WTC11 (cell line): Measurements from ENCODE around the gene RECK. TPM values are rescaled to one million over a fixed set of nuclear protein-coding genes. Genes with fewer than 3 reads are reported as not detected.

Source experiments
- ATAC-seq: fragments of 200-7000 bp; cut with Tn5 transposase; 2 replicates; pipeline ENCODE4 v1.10.0; 2021; ENCODE audit warnings: mild to moderate bottlenecking, moderate library complexity
- CTCF ChIA-PET: fragments of 300-600 bp; sonication (Branson Sonifier 250); formaldehyde crosslinking; loops from one replicate; lab custom pipeline; 2021; ENCODE audit warnings: antibody characterized with exemption; lab: Charles Lee
- POLR2A ChIA-PET: fragments of 350-600 bp; sonication (Branson Sonifier 250); formaldehyde crosslinking; loops from one replicate; lab custom pipeline; 2021; ENCODE audit warnings: antibody characterized with exemption; lab: Charles Lee
- DNase-seq: peaks from one replicate; pipeline ENCODE4 v3.0.0; 2021; ENCODE audit warnings: low spot score
- H3K27ac Mint-ChIP-seq: 2 replicates; pipeline ENCODE4 v1.8.0; 2021; ENCODE audit warnings: mixed read lengths
- H3K27me3 Mint-ChIP-seq: 2 replicates; pipeline ENCODE4 v1.8.0; 2021; ENCODE audit warnings: low read depth, mild to moderate bottlenecking, moderate library complexity, mixed read lengths
- H3K36me3 Mint-ChIP-seq: 2 replicates; pipeline ENCODE4 v1.8.0; 2021; ENCODE audit warnings: mixed read lengths
- H3K4me1 Mint-ChIP-seq: 2 replicates; pipeline ENCODE4 v1.8.0; 2022; ENCODE audit warnings: mixed read lengths
- H3K4me3 Mint-ChIP-seq: 2 replicates; pipeline ENCODE4 v1.8.0; 2021; ENCODE audit warnings: mild to moderate bottlenecking, moderate library complexity, mixed read lengths
- H3K9me3 Mint-ChIP-seq: 2 replicates; pipeline ENCODE4 v1.8.0; 2021; ENCODE audit warnings: mixed read lengths
- KAT7 ChIP-seq: sonication (generic); formaldehyde crosslinking; IDR thresholded peaks from 2 replicates; pipeline ENCODE4 v1.8.1; 2023; ENCODE audit warnings: missing genetic modification reagents, mild to moderate bottlenecking, borderline replicate concordance
- OVOL2 ChIP-seq: fragments of 250-450 bp; sonication (Bioruptor Pico); IDR thresholded peaks from 2 replicates; pipeline ENCODE4 v1.9.0; 2021; ENCODE audit warnings: mild to moderate bottlenecking, borderline replicate concordance
- PRRX2 ChIP-seq: fragments of 250-450 bp; sonication (Bioruptor Pico); IDR thresholded peaks from 2 replicates; pipeline ENCODE4 v1.8.0; 2021; ENCODE audit warnings: mild to moderate bottlenecking
- RELA ChIP-seq: sonication (generic); formaldehyde crosslinking; IDR thresholded peaks from 2 replicates; pipeline ENCODE4 v1.8.1; 2022; ENCODE audit warnings: missing genetic modification reagents, mild to moderate bottlenecking, borderline replicate concordance
- SMAD4 ChIP-seq: sonication (generic); formaldehyde crosslinking; IDR thresholded peaks from 2 replicates; pipeline ENCODE4 v1.8.0; 2022; ENCODE audit warnings: mild to moderate bottlenecking, missing genetic modification reagents
- SP1 ChIP-seq: sonication (generic); formaldehyde crosslinking; conservative IDR thresholded peaks from 2 replicates; pipeline ENCODE4 v1.8.1; 2022; ENCODE audit warnings: missing genetic modification reagents
- TCF7 ChIP-seq: sonication (generic); formaldehyde crosslinking; IDR thresholded peaks from 2 replicates; pipeline ENCODE4 v1.8.0; 2022; ENCODE audit warnings: mild to moderate bottlenecking, low read depth, missing genetic modification reagents, moderate library complexity
- TP53 ChIP-seq: sonication (generic); formaldehyde crosslinking; IDR thresholded peaks from 2 replicates; pipeline ENCODE4 v1.8.1; 2023; ENCODE audit warnings: mild to moderate bottlenecking, missing genetic modification reagents
- ZNF317 ChIP-seq: sonication (generic); formaldehyde crosslinking; IDR thresholded peaks from 2 replicates; pipeline ENCODE4 v1.8.1; 2023; ENCODE audit warnings: low read depth, mild to moderate bottlenecking, moderate library complexity, missing genetic modification reagents, borderline replicate concordance
- total RNA-seq: library from RNA; stranded (reverse); gene quantifications from 3 replicates; pipeline ENCODE4 v1.2.3, GENCODE V29; 2021
- TF ChIP-seq, protein P1 (sequence below): fragments of 250-450 bp; sonication (Bioruptor Pico); IDR thresholded peaks from 2 replicates; pipeline ENCODE4 v1.9.0; 2021; ENCODE audit warnings: moderate library complexity, mild to moderate bottlenecking, inconsistent platforms, borderline replicate concordance
- TF ChIP-seq, protein P2 (sequence below): sonication (generic); formaldehyde crosslinking; IDR thresholded peaks from 2 replicates; pipeline ENCODE4 v1.8.1; 2023; ENCODE audit warnings: mild to moderate bottlenecking, moderate library complexity, missing genetic modification reagents
- TF ChIP-seq, protein P3 (sequence below): sonication (generic); formaldehyde crosslinking; conservative IDR thresholded peaks from 2 replicates; pipeline ENCODE4 v1.8.1; 2022; ENCODE audit warnings: mild to moderate bottlenecking, missing genetic modification reagents
- TF ChIP-seq, protein P4 (sequence below): sonication (generic); formaldehyde crosslinking; IDR thresholded peaks from 2 replicates; pipeline ENCODE4 v1.8.0; 2023; ENCODE audit warnings: missing genetic modification reagents, mild to moderate bottlenecking, borderline replicate concordance
- TF ChIP-seq, protein P5 (sequence below): sonication (generic); formaldehyde crosslinking; IDR thresholded peaks from 2 replicates; pipeline ENCODE4 v1.8.1; 2022; ENCODE audit warnings: low read depth, mild to moderate bottlenecking, moderate library complexity, missing genetic modification reagents, borderline replicate concordance
- TF ChIP-seq, protein P6 (sequence below): sonication (generic); formaldehyde crosslinking; IDR thresholded peaks from 2 replicates; pipeline ENCODE4 v1.8.0; 2023; ENCODE audit warnings: missing genetic modification reagents
- TF ChIP-seq, protein P7 (sequence below): sonication (generic); formaldehyde crosslinking; IDR thresholded peaks from 2 replicates; pipeline ENCODE4 v1.8.0; 2022; ENCODE audit warnings: missing genetic modification reagents
- TF ChIP-seq, protein P8 (sequence below): sonication (generic); formaldehyde crosslinking; IDR thresholded peaks from 2 replicates; pipeline ENCODE4 v1.8.1; 2022; ENCODE audit warnings: mild to moderate bottlenecking, missing genetic modification reagents, moderate library complexity, borderline replicate concordance

Gene RECK
- total RNA-seq, 1 experiment from 2014 or later = 11.2 TPM

DNA sequence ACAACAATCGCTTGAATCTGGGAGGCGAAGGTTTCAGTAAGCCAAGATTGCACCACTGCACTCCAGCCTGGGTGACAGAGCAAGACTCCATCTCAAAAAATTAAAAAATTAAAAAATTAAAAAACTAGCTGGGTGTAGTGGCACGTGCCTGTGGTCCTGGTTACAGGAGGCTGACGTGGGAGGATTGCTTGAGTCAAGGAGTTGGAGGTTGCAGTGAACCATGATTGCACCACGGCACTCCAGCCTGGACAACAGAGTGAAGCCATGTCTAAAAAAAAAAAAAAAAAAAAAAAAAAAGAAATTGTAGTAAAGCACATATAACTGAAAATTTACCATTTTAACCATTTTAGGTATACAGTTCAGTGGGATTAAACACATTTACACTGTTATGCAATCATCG, 119.4 kb downstream of the RECK start:
- TF ChIP-seq, protein P1, sequence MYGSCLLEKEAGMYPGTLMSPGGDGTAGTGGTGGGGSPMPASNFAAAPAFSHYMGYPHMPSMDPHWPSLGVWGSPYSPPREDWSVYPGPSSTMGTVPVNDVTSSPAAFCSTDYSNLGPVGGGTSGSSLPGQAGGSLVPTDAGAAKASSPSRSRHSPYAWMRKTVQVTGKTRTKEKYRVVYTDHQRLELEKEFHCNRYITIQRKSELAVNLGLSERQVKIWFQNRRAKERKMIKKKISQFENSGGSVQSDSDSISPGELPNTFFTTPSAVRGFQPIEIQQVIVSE (CRISPR knock-in tag) = no peak
- no peak for TF ChIP-seq SP1
- no peak for TF ChIP-seq ZNF317 (CRISPR knock-in tag)
- TF ChIP-seq, protein P2, sequence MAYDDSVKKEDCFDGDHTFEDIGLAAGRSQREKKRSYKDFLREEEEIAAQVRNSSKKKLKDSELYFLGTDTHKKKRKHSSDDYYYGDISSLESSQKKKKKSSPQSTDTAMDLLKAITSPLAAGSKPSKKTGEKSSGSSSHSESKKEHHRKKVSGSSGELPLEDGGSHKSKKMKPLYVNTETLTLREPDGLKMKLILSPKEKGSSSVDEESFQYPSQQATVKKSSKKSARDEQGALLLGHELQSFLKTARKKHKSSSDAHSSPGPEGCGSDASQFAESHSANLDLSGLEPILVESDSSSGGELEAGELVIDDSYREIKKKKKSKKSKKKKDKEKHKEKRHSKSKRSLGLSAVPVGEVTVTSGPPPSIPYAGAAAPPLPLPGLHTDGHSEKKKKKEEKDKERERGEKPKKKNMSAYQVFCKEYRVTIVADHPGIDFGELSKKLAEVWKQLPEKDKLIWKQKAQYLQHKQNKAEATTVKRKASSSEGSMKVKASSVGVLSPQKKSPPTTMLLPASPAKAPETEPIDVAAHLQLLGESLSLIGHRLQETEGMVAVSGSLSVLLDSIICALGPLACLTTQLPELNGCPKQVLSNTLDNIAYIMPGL (CRISPR knock-in tag) = no peak
- no peak for TF ChIP-seq TCF7 (CRISPR knock-in tag)
- TF ChIP-seq, protein P3, sequence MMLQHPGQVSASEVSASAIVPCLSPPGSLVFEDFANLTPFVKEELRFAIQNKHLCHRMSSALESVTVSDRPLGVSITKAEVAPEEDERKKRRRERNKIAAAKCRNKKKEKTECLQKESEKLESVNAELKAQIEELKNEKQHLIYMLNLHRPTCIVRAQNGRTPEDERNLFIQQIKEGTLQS (CRISPR knock-in tag) = no peak
- TF ChIP-seq, protein P4, sequence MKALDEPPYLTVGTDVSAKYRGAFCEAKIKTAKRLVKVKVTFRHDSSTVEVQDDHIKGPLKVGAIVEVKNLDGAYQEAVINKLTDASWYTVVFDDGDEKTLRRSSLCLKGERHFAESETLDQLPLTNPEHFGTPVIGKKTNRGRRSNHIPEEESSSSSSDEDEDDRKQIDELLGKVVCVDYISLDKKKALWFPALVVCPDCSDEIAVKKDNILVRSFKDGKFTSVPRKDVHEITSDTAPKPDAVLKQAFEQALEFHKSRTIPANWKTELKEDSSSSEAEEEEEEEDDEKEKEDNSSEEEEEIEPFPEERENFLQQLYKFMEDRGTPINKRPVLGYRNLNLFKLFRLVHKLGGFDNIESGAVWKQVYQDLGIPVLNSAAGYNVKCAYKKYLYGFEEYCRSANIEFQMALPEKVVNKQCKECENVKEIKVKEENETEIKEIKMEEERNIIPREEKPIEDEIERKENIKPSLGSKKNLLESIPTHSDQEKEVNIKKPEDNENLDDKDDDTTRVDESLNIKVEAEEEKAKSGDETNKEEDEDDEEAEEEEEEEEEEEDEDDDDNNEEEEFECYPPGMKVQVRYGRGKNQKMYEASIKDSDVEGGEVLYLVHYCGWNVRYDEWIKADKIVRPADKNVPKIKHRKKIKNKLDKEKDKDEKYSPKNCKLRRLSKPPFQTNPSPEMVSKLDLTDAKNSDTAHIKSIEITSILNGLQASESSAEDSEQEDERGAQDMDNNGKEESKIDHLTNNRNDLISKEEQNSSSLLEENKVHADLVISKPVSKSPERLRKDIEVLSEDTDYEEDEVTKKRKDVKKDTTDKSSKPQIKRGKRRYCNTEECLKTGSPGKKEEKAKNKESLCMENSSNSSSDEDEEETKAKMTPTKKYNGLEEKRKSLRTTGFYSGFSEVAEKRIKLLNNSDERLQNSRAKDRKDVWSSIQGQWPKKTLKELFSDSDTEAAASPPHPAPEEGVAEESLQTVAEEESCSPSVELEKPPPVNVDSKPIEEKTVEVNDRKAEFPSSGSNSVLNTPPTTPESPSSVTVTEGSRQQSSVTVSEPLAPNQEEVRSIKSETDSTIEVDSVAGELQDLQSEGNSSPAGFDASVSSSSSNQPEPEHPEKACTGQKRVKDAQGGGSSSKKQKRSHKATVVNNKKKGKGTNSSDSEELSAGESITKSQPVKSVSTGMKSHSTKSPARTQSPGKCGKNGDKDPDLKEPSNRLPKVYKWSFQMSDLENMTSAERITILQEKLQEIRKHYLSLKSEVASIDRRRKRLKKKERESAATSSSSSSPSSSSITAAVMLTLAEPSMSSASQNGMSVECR (CRISPR knock-in tag) = no peak
- TF ChIP-seq, protein P5, sequence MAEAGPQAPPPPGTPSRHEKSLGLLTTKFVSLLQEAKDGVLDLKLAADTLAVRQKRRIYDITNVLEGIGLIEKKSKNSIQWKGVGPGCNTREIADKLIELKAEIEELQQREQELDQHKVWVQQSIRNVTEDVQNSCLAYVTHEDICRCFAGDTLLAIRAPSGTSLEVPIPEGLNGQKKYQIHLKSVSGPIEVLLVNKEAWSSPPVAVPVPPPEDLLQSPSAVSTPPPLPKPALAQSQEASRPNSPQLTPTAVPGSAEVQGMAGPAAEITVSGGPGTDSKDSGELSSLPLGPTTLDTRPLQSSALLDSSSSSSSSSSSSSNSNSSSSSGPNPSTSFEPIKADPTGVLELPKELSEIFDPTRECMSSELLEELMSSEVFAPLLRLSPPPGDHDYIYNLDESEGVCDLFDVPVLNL (CRISPR knock-in tag) = no peak
- no peak for TF ChIP-seq KAT7 (CRISPR knock-in tag)
- TF ChIP-seq PRRX2 (CRISPR knock-in tag) = no peak
- TF ChIP-seq, protein P6, sequence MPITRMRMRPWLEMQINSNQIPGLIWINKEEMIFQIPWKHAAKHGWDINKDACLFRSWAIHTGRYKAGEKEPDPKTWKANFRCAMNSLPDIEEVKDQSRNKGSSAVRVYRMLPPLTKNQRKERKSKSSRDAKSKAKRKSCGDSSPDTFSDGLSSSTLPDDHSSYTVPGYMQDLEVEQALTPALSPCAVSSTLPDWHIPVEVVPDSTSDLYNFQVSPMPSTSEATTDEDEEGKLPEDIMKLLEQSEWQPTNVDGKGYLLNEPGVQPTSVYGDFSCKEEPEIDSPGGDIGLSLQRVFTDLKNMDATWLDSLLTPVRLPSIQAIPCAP (CRISPR knock-in tag) = no peak
- ChIA-PET CTCF (no interaction called here), POLR2A (no interaction called here)
- Mint-ChIP-seq H3K9me3 (peaks cover 13% of the 10 kb centered on the region), H3K27me3 (no peaks in the 10 kb centered on the region), H3K4me3 (no peak overlapping the region), H3K27ac (no peak overlapping the region), H3K36me3 (peaks cover 16% of the 10 kb centered on the region), H3K4me1 (peaks cover 9% of the 10 kb centered on the region)
- DNase-seq (no peak), ATAC-seq (no peak)

DNA sequence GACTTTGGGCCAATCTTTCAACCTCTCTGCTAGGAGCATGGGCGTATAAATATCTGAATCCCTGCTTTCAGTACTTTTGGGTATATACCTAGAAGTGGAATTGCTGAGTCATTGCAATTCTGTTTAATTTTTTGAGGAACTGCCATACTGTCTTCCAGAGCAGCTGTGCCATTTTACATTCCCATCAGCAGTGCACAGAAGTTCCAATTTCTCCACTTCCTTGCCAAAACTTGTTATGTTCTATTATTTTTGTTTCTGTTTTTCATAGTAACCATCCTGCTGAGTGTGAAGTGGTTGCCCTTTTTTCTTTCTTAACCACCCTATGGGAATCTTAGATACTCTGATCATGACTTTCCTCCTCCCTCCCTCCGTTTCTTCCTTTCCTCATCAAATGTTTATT, 121.4 kb downstream of the RECK start:
- no peaks in the 10 kb centered on the region for H3K27me3 Mint-ChIP-seq
- DNase-seq (no peak), ATAC-seq (no peak)
- peaks cover 29% of the 10 kb centered on the region for H3K4me1 Mint-ChIP-seq
- TF ChIP-seq, protein P7, sequence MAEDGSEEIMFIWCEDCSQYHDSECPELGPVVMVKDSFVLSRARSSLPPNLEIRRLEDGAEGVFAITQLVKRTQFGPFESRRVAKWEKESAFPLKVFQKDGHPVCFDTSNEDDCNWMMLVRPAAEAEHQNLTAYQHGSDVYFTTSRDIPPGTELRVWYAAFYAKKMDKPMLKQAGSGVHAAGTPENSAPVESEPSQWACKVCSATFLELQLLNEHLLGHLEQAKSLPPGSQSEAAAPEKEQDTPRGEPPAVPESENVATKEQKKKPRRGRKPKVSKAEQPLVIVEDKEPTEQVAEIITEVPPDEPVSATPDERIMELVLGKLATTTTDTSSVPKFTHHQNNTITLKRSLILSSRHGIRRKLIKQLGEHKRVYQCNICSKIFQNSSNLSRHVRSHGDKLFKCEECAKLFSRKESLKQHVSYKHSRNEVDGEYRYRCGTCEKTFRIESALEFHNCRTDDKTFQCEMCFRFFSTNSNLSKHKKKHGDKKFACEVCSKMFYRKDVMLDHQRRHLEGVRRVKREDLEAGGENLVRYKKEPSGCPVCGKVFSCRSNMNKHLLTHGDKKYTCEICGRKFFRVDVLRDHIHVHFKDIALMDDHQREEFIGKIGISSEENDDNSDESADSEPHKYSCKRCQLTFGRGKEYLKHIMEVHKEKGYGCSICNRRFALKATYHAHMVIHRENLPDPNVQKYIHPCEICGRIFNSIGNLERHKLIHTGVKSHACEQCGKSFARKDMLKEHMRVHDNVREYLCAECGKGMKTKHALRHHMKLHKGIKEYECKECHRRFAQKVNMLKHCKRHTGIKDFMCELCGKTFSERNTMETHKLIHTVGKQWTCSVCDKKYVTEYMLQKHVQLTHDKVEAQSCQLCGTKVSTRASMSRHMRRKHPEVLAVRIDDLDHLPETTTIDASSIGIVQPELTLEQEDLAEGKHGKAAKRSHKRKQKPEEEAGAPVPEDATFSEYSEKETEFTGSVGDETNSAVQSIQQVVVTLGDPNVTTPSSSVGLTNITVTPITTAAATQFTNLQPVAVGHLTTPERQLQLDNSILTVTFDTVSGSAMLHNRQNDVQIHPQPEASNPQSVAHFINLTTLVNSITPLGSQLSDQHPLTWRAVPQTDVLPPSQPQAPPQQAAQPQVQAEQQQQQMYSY (CRISPR knock-in tag) = no peak
- TF ChIP-seq SMAD4 = no peak
- TF ChIP-seq OVOL2 = no peak
- no peak for TF ChIP-seq TP53 (CRISPR knock-in tag)
- TF ChIP-seq, protein P8, sequence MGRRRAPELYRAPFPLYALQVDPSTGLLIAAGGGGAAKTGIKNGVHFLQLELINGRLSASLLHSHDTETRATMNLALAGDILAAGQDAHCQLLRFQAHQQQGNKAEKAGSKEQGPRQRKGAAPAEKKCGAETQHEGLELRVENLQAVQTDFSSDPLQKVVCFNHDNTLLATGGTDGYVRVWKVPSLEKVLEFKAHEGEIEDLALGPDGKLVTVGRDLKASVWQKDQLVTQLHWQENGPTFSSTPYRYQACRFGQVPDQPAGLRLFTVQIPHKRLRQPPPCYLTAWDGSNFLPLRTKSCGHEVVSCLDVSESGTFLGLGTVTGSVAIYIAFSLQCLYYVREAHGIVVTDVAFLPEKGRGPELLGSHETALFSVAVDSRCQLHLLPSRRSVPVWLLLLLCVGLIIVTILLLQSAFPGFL (CRISPR knock-in tag) = no peak
- no peak for TF ChIP-seq RELA
- H3K27ac Mint-ChIP-seq = no peak overlapping the region
- H3K36me3 Mint-ChIP-seq = peaks cover 16% of the 10 kb centered on the region
- CTCF ChIA-PET = no interaction called here
- no peak overlapping the region for H3K4me3 Mint-ChIP-seq
- H3K9me3 Mint-ChIP-seq = peaks cover 13% of the 10 kb centered on the region
- POLR2A ChIA-PET = no interaction called here
